Activated T-cell treated with anti-CD3 and anti-CD28 coated beads for 1 hour (primary cell): ENCODE data around the gene CEP170B.
"Not testable (repeated sequence)": the region's sequence is repeated elsewhere in the genome, so short reads cannot be mapped to it uniquely, and the experiment has no call there.

Source experiments
- DNase-seq: peaks from one replicate; pipeline ENCODE4 v3.0.0-alpha.2; 2020; ENCODE audit warnings: low read depth

CEP170B gene

GRCh38 chr14:104892531-104893434, 27.7 kb downstream of the CEP170B start:
- no peak for DNase-seq

DNA sequence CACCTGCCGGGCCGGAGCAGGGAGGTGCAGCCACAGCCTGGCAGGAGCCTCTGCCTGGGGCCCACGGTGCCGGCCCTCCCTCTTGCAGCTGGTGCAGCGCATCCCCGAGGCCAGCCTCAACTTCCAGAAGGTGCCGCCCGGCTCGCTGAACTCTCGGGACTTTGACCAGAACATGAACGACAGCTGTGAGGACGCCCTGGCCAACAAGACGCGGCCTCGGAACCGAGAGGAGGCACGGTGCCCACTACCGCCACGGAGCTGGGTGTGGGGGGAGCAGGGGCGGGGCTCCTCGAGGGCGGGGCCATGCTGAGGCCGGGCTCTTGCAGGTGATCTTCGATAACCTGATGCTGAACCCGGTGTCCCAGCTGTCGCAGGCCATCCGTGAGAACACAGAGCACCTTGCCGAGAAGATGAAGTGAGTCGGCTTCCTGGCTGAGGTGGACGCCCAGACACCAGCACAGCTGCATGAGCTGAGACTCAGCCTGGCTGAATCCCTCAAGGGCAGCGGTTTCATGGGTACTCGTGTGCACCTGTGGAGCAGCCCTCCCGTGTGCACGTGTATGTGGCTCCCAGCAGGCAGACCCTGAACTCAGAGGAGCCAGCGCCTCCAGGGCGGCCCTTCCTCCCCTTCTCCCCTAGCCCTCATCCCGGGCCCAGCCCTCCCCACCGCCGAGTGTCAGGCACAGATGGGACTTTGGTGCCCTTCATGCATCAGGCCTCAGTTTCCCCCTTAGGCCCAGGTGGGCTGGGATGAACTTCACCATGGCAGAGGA, 28.6 kb downstream of the CEP170B start:
- no peak for DNase-seq

DNA sequence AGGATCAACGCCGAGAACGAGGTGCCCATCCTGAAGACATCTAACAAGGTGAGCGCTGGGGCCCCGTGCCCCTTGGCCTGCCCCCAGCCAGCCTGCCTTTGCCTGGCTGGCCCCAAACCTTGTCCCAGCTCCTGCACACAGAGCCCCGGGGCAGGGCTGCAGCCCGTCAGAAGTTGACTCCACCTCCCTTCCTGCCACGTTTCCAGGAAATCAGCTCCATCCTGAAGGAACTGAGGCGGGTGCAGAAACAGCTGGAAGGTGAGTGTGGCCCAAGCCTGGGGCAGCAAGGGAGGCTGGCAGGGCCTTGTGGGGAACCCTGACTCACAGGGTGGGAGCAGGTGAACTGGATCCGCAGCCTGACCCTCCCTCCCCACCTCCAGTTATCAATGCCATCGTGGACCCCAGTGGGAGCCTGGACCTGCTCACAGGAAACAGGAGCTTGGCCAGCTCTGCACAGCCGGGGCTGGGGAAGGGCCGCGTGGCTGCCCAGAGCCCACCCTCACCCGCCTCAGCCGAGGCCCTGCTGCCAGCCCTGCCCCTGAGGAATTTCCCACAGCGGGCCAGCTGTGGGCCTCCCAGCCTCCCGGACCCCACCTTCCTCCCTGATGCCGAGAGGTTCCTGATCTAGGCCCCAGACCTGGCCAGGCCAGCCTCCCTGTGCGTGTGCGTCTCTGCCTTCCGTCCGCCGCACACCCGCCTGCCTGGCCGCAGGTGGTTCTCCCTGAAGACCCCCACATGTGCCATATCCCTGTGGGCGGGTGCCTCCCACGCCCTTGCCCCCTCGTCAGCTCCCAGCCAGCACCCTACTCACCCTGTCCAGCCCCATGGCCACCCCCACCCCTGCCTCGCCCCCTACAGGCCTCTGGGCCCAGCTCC, 29.5 kb downstream of the CEP170B start:
- DNase-seq, result no peak

DNA sequence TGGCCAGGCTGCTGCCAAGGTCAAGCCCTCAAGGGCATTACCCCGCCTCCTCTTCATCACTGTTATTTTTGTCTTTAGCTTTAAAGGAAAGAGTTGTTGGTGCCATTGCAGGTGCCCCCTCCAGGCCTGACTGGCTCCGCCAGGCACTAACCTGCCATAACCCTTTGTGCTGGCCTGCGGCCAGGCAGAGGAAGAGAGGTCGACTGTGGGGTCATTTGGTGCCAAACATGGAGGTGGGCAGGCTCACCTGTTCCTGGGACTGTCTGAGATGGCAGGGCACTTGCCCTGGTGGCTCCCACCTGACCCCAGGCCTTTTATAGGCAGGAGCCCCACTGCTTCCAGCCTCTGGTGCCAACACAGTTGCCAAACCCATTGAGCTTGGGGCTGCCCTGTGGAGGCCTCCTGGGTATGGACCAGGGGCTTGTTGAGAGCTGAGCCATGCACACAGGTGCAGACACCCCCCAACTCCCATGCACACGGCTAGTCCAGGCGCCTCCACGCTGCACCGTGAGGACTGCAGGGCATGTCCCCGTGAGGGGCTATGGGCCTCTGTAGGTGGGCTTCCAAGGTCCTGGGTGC, 30.2 kb downstream of the CEP170B start:
- no peak for DNase-seq

GRCh38 chr14:104895786-104896661, 31.0 kb downstream of the CEP170B start:
- no peak for DNase-seq

- DNase-seq, result no peak
These were observed 32.5 kb downstream of the CEP170B start for GRCh38 chr14:104897330-104898194.

GRCh38 chr14:104898195-104898558, 33.1 kb downstream of the CEP170B start:
- no peak for DNase-seq

DNA sequence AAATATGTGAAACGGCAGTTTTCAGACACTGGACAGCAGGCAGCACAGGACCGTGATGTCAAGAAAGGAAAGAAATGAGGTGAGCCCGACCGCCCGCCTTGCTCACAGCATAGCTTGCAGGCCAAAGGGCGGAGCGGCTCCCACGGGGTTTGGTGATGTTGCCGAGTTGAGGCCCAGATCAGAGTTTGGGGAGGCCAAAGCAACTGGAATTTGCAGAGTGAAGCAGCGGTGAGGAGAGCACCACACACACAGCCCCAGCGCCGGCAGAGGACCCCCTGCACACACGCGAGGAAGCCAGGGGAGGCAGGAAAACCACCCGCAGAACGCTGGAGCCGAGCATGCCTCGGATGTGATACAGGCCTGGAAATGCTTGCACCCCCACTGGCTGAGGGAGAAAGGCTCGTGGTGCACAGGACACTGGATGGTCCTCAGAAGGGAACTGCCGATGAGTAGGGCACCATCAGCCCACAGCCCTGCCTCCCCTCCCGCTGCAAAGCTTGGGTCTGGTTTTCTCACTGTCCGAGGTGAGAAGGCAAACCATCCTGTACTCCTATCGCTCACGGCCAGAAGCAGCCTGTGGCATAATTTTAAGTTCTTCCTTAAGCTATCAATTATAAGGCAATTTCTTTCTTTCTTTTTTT, 33.9 kb downstream of the CEP170B start:
- DNase-seq, result no peak

- no peak for DNase-seq
These were observed 34.7 kb downstream of the CEP170B start for GRCh38 chr14:104899781-104900180.

DNA sequence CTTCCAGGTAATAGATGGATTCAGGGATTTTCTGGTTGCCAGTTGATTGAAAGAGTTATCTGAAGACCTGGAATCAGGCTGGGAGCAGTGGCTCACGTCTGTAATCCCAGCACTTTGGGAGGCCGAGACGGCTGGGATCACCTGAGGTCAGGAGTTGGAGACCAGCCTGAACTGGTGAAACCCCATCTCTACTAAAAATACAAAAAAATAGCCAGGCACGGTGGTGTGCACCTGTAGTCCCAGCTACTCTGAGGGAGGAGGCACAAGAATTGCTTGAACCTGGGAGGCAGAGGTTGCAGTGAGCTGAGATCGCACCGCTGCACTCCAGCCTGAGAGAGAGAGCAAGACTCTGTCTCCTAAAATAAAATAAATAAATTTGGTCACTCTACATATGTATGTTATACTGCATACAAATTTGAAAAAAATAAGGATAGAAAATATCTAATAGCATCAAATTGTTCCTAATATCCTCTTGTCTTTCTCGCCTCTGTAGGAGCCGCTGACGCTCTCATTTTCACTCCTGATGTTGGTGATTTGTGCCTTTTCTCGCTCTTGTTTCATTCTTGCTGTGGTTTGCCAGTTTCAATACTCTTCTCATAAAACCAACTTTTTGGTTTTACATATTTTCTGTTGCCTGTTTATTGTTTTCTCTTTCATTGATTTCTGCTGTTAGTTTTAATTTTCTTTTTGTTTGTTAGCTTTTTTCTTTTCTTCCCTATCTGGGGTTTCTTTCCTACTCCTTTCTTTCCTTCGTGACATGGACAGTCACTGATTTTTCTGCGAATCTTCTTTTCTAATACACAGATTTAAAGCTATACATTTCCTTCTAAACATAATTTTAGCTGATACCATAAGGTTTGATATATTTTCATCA, 35.8 kb downstream of the CEP170B start:
- DNase-seq, result no peak

DNA sequence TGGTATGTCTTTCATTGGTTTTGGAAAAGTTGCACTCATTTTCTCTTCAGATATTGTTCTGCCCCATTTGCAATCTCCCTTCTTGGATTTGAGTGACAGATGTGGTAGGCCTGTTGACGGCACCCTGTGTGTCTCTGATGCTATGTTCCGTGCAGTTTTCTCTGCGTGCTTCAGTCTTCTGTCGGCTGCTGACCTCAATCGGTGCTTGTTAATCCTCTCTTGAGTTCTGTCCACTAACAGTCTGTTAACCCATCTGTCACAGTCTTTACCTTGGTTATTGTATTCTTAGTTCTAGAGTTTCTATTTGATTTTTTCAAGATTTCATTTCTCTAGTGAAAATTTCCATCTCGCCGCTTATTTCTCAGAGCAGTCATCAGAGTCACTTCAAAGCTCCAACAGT, 38.9 kb downstream of the CEP170B start:
- no peak for DNase-seq

DNA sequence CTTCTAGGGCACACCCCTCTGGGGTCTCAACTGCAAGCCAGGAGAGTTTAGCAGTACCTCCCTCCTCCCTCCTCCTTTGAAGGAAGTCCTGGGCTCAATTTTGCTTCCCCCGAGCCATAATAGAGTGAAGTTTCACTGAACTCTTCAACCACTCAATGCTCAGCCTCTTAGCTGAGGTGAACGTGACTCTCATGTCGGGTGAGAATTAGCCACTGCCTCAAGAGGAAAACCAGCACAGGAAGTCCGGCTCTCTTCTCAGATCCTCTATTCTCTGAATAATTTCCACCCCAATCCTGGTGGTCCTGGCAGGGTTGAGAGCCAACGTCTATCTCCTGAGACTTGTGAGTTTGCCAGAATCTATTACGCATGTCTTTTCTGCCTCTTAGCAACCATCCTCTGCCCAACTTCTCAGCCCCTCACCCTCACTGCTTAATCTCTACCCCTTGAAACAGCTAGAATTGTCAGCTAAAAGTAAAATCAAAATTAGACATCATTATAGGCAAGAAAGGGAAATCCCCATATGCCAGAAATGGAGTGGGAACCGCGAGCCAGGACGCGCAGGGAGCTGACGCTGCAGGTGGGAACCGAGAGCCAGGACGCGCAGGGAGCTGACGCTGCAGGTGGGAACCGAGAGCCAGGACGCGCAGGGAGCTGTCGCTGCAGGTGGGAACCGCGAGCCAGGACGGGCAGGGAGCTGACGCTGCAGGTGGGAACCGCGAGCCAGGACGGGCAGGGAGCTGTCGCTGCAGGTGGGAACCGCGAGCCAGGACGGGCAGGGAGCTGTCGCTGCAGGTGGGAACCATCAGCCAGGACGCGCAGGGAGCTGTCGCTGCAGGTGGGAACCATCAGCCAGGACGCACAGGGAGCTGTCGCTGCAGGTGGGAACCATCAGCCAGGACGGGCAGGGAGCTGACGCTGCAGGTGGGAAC, 39.8 kb downstream of the CEP170B start:
- not testable (repeated sequence) for DNase-seq

DNA sequence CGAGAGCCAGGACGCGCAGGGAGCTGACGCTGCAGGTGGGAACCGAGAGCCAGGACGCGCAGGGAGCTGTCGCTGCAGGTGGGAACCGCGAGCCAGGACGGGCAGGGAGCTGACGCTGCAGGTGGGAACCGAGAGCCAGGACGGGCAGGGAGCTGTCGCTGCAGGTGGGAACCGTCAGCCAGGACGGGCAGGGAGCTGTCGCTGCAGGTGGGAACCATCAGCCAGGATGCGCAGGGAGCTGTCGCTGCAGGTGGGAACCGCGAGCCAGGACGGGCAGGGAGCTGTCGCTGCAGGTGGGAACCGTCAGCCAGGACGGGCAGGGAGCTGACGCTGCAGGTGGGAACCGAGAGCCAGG, 40.5 kb downstream of the CEP170B start:
- not testable (repeated sequence) for DNase-seq

DNA sequence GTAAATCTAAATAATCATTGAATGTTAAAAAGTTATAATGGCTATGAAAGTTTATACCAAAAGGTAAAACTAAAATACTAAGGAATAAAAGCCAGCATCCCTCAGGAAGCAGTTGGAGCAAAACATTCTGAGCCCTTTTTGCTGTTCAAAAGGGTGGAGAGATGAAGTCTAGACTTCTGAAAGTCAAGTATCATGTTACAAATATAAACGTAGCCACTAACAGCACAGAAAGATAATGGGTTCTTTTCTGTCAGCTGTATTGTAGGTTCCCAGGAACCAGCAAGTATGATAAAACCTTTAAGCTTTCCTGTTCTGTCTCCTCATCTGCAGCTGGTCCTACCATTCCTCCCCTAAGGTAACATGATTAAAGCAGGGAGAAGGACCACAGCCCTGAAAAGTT, 43.2 kb downstream of the CEP170B start:
- no peak for DNase-seq

DNA sequence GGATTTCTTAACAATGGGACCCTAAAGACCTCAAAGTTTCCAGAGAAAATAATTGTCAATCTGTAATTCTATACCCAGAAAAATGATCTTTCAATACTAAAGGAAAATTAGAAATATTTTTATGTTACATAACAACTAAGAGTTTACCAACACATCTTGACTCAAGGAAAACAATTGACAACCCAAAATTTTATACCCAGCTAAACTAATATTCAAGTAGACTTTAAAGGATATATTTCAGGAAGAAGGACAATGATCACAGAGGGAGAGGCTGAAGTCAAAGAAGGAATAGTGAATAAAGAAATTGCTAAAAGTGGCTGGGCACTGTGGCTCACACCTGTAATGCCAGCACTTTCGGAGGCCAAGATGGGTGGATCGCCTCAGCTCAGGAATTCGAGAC, 47.0 kb downstream of the CEP170B start:
- DNase-seq, result no peak

DNA sequence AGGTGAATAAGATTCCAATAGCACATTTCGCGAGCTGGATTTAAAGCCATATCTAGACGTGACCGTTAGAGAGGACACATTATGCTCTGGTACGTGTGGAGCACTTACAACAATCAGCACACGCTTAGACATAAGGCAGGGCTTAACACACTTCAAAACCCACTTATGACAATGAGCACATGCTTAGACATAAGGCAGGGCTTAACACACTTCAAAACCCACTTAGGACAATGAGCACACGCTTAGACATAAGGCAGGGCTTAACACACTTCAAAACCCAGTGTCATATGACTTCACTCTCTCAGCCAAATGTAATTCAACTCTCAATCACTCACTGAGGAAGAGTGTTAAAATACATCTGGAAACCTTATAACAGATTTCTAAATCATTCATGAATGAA, 48.4 kb downstream of the CEP170B start:
- DNase-seq, result no peak

DNA sequence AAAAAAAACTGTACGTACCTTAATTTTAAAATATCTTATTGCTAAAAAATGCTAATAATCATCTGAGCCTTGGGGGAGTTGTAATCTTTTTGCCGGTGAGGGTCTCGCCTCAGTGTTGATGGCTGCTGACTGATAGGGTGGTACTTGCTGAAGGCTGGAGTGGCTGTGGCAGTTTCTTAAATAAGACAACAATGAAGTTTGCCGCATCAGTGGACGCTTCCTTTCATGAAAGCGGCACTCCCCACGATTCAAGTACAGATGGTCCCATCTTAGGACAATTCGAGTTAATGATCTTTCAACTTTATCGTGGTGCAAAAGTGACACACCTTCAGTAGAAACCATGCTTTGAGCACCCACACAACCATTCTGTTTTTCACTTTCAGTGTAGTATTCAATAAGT, 52.0 kb downstream of the CEP170B start:
- no peak for DNase-seq
